CD14-positive monocyte (primary cell): ENCODE data around the gene TBC1D16. TPM values are rescaled to one million over a fixed set of nuclear protein-coding genes. Genes with fewer than 3 reads are reported as not detected.

Source experiments
- DNase-seq, 3 donors: peaks; one replicate each; pipeline ENCODE4 v3.0.0-alpha.2; 2011 to 2022
- H2AFZ ChIP-seq: 2 replicates; pipeline ENCODE4 v1.6.0; 2012; ENCODE audit warnings: mild to moderate bottlenecking, low read depth, low read length, inconsistent platforms; ENCODE audit not compliant: insufficient read depth, poor library complexity, severe bottlenecking
- H3K27ac ChIP-seq, 2 donors: 1 replicate in 1 of 2; 2 replicates in 1 of 2; pipeline ENCODE4 v1.5.1; 2012 to 2013; ENCODE audit warnings: low read length in 2 of 2, control low read depth in 1 of 2, inconsistent platforms in 1 of 2, low read depth in 1 of 2, mild to moderate bottlenecking in 1 of 2
- H3K27me3 ChIP-seq, 2 donors: one replicate each; pipeline versions ENCODE4 v1.6.0 to v1.6.1; 2011 to 2013; ENCODE audit warnings: low read length in 2 of 2; ENCODE audit not compliant: control insufficient read depth in 2 of 2, insufficient read depth in 2 of 2
- H3K36me3 ChIP-seq, 2 donors: replicated peaks in 1 of 2; 1 replicate in 1 of 2; 2 replicates in 1 of 2; pipeline versions ENCODE4 v1.5.1 to v1.6.1; 2012 to 2013; ENCODE audit warnings: low read length in 2 of 2, control low read depth in 1 of 2, inconsistent platforms in 1 of 2, mild to moderate bottlenecking in 1 of 2; ENCODE audit not compliant: insufficient read depth in 2 of 2, control insufficient read depth in 1 of 2
- H3K4me1 ChIP-seq, 2 donors: 1 replicate in 1 of 2; 2 replicates in 1 of 2; pipeline versions ENCODE4 v1.5.1 to v1.6.1; 2012 to 2013; ENCODE audit warnings: low read length in 2 of 2, control low read depth in 1 of 2, inconsistent platforms in 1 of 2, mild to moderate bottlenecking in 1 of 2, moderate library complexity in 1 of 2; ENCODE audit not compliant: insufficient read depth in 2 of 2, control insufficient read depth in 1 of 2
- H3K4me2 ChIP-seq: replicated peaks from 2 replicates; pipeline ENCODE3; 2012; ENCODE audit warnings: low read length, moderate library complexity, mild to moderate bottlenecking; ENCODE audit not compliant: poor library complexity, severe bottlenecking; ENCODE audit errors: extremely low read depth
- H3K4me3 ChIP-seq, 3 experiments: fragments of 200-600 bp in 1 of 3; sonication (generic) in 1 of 3; replicated peaks in 1 of 3; 1 replicate in 2 of 3; 2 replicates in 1 of 3; pipeline ENCODE4 v1.5.1; 2011 to 2013; ENCODE audit warnings: low read length in 3 of 3, mild to moderate bottlenecking in 3 of 3, control low read depth in 2 of 3, low read depth in 2 of 3, inconsistent platforms in 1 of 3, moderate library complexity in 1 of 3
- H3K79me2 ChIP-seq: 2 replicates; pipeline ENCODE4 v1.6.0; 2012; ENCODE audit warnings: mild to moderate bottlenecking, control low read depth, inconsistent platforms, low read length, moderate library complexity; ENCODE audit not compliant: insufficient read depth
- H3K9ac ChIP-seq: 2 replicates; pipeline ENCODE4 v1.6.0; 2017; ENCODE audit warnings: low read length, mild to moderate bottlenecking; ENCODE audit not compliant: insufficient read depth, poor library complexity, severe bottlenecking
- H3K9me3 ChIP-seq, 2 donors: replicated peaks in 1 of 2; 1 replicate in 1 of 2; 2 replicates in 1 of 2; pipeline versions ENCODE4 v1.5.1 to v1.6.1; 2012 to 2013; ENCODE audit warnings: low read length in 2 of 2, control low read depth in 1 of 2; ENCODE audit not compliant: control insufficient read depth in 1 of 2, insufficient read depth in 1 of 2
- H4K20me1 ChIP-seq: 2 replicates; pipeline ENCODE4 v1.6.0; 2012; ENCODE audit warnings: mild to moderate bottlenecking, low read length, control low read depth, moderate library complexity; ENCODE audit not compliant: insufficient read depth
- H3K27ac Mint-ChIP-seq, 7 donors: one replicate each; pipeline ENCODE4 v1.8.0; 2020; ENCODE audit warnings: mild to moderate bottlenecking in 7 of 7, mixed read lengths in 7 of 7, moderate library complexity in 6 of 7, inconsistent platforms in 2 of 7
- H3K27me3 Mint-ChIP-seq, 3 donors: one replicate each; pipeline ENCODE4 v1.8.0; 2021 to 2022; ENCODE audit warnings: low read depth in 3 of 3, mild to moderate bottlenecking in 3 of 3, mixed read lengths in 3 of 3, moderate library complexity in 3 of 3, inconsistent platforms in 1 of 3
- H3K36me3 Mint-ChIP-seq, 2 donors: one replicate each; pipeline ENCODE4 v1.8.0; 2020; ENCODE audit warnings: mixed read lengths in 2 of 2, inconsistent platforms in 1 of 2, mild to moderate bottlenecking in 1 of 2
- H3K4me1 Mint-ChIP-seq: one replicate; pipeline ENCODE4 v1.8.0; 2020; ENCODE audit warnings: mild to moderate bottlenecking, mixed read lengths
- H3K4me3 Mint-ChIP-seq, 2 donors: one replicate each; pipeline ENCODE4 v1.8.0; 2020; ENCODE audit warnings: mild to moderate bottlenecking in 2 of 2, mixed read lengths in 2 of 2, moderate library complexity in 1 of 2
- H3K9me3 Mint-ChIP-seq, 7 donors: one replicate each; pipeline ENCODE4 v1.8.0; 2020 to 2022; ENCODE audit warnings: mixed read lengths in 7 of 7, mild to moderate bottlenecking in 6 of 7, moderate library complexity in 6 of 7, inconsistent platforms in 2 of 7
- CTCF ChIP-seq: fragments of 200-600 bp; IDR thresholded peaks from one replicate; pipeline ENCODE4 v1.8.0; 2022; ENCODE audit warnings: antibody characterized with exemption, mild to moderate bottlenecking
- WGBS: methylation state at CpG from one replicate; pipeline ENCODE4 v1.1.5; 2013; ENCODE audit warnings: missing lambda C conversion rate; ENCODE audit not compliant: insufficient coverage; 5-methylcytosine and 5-hydroxymethylcytosine counted together
- intact Hi-C, 2 donors: fragments of 100-400 bp; cut with micrococcal nuclease; formaldehyde crosslinking; loops; one replicate each; pipeline versions ENCODE4 v1.15.0 to v1.15.1; 2023
- polyA plus RNA-seq, 3 donors: library from polyadenylated mRNA; depleted of rRNA in 1 of 3; unstranded in 2 of 3; stranded (reverse) in 1 of 3; fragments of 300-500 nt in 2 of 3; fragments of >200 nt in 1 of 3; fragmentation: Illumina TruSeq in 2 of 3; gene quantifications; 1 replicate in 2 of 3; 2 replicates in 1 of 3; pipeline ENCODE4 v1.2.3, GENCODE V29; 2012 to 2021

The TBC1D16 gene
- polyA plus RNA-seq, 3 donors, result 0.11 to 0.53 (median 0.27) TPM

DNA sequence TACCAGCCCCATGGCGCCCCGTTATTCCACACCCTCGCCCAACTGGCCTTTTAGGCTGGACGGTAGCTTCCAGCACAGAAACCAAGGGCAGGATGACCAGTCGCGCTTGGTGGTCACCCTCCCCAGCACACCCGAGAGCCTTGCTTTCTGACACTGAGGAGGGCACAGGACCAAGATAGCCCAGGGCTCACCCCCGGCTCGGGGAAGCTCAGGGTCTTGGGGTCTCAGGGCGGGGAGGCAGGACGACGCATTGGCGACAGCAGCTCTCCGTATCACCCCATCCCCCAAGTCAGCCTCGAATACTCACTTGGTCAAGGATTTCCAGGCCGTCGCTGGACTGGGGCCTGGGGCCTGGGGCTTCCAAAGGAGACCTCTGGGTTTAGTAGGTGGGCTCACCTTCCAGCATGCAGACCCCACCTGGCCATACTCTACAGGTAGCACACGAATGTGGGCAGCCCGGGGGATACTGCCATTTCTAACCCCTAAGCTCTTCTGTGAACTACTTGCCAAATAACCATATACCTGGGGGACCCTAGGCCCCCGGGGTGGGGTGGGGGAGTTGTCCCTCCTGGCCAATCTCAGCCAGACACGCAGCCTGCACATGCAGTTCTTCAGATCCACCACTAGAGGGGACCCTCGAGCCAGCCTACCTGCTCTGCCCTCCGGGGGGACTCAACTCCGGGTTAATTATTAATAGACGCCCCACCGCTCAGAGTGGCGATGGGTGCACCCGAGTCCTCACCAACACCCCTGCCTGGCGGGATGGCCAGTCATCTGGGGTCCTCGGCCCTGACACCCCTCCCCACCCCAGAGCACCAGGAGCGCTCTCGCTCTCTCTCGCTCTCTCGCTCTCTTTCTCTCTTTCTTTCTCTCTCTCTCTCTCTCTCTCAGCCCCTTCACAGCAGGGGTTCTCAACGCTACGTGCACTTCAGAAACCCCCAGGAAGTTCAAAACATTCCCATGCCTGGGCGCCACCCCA, 30.0 kb downstream of the TBC1D16 start:
- H3K9ac ChIP-seq, result no peak overlapping the region
- 55% methylated on average over 24 of the region's 37 CpGs for WGBS
- H3K36me3 ChIP-seq, result no peaks in the 10 kb centered on the region

More for the DNA sequence above, 30.0 kb downstream of the TBC1D16 start:
- Histone ChIP-seq H3K4me1 (peaks cover 4 to 8% of the 10 kb centered on the region in 2 donors), H2AFZ (no peak overlapping the region), H3K4me2 (peak overlapping the region; percentile 36), H4K20me1 (no peaks in the 10 kb centered on the region), H3K27ac (no peak overlapping the region), H3K79me2 (no peaks in the 10 kb centered on the region), H3K4me3 (no peak overlapping the region), H3K27me3 (no peaks in the 10 kb centered on the region), H3K9me3 (no peaks in the 10 kb centered on the region)
- H3K36me3 Mint-ChIP-seq, result no peaks in the 10 kb centered on the region
- H3K27me3 Mint-ChIP-seq, result peaks cover 2 to 8% (median 5%) of the 10 kb centered on the region in 3 donors
- H3K4me1 Mint-ChIP-seq, result peaks cover 7% of the 10 kb centered on the region
- peak overlapping the region in 1 of 2 donors; percentile 59 for H3K4me3 Mint-ChIP-seq
- peak; percentile 31 to 56 (median 48) for DNase-seq
- peak overlapping the region in 2 of 7 donors; percentile 52 to 80 for H3K27ac Mint-ChIP-seq
- intact Hi-C loops, result no loop called here
- H3K9me3 Mint-ChIP-seq, result no peaks in the 10 kb centered on the region
- TF ChIP-seq CTCF, result peak; percentile 100
